GM18909 (cell line): ENCODE measurements around the gene UBAC2.

Experiments used
- ATAC-seq: cut with Tn5 transposase; IDR thresholded peaks from one replicate; pipeline ENCODE4 v1.9.1; 2021; ENCODE audit warnings: mild to moderate bottlenecking; ENCODE audit not compliant: unreplicated experiment, poor library complexity

Gene UBAC2

DNA sequence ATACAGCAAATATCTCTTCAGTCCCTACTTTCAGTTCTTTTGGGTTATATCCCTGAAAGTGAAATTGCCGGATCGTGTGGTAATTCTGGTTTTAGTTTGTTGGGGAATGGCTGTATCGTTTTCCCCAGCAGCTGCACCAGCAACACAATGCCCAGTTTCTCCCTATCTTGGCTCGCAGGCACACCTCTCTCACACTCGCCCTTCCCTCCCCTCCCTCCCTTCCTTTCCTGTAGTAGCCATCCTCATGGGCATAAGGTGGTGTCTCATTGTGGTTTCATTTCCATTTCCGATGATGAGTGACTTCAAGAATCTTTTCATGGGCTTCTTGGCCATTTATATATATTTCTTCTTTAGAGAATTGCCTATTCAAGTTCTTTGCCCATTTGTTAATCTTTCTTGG is 66.2 kb downstream of the UBAC2 start:
- ATAC-seq, result no peak

- ATAC-seq, result no peak
Observed at GRCh38 chr13:99267927-99268326, 67.3 kb downstream of the UBAC2 start.

- ATAC-seq, result no peak
Observed at GRCh38 chr13:99268822-99269221, 68.2 kb downstream of the UBAC2 start.

- ATAC-seq, result peak; percentile 73
Observed at GRCh38 chr13:99269627-99270241, 69.1 kb downstream of the UBAC2 start.

- no peak for ATAC-seq
Observed at GRCh38 chr13:99270518-99270917, 69.9 kb downstream of the UBAC2 start.

- no peak for ATAC-seq
Observed at GRCh38 chr13:99271249-99271648, 70.6 kb downstream of the UBAC2 start.

- no peak for ATAC-seq
Observed at GRCh38 chr13:99272481-99272880, 71.8 kb downstream of the UBAC2 start.

DNA sequence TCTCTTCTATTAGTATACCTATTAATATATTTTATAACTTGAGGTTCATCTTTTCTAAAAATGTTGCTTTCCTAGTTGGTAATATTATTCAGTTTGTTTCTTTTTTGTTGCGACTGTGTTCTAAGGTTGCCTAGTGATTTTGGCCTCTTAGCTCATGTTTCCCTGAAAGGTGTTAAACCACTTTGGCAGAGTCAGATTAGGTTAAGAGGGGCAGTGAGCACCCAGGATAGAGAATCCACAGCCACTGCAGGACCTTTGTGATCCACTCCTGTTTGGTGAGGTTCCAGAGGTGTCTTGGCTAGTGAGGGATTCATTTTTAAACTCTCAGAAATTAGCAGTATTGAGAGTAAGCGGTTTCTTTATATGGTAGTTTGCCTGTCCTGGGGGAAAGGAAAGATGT is 72.5 kb downstream of the UBAC2 start:
- no peak for ATAC-seq

DNA sequence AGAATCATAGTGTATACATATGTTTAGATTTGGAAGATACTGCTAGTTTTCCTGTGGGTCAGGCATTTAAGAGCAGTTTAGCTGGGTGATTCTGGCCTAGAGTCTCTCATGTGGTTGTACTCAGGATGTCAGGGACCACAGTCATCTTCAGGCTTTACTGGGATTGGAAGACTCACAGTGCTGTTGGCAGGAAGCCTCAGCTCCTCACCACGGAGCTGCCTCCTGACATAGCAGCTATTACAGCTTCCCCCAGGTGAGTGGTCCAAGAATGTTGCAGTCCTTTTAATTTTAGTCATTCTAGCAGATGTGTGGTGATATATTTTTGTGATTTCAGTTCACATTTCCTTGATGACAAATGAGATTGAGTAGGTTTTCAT is 74.4 kb downstream of the UBAC2 start:
- no peak for ATAC-seq

GRCh38 chr13:99276706-99277105 is 76.1 kb downstream of the UBAC2 start:
- no peak for ATAC-seq

GRCh38 chr13:99277629-99278028 is 77.0 kb downstream of the UBAC2 start:
- no peak for ATAC-seq

- ATAC-seq, result no peak
Observed at GRCh38 chr13:99278200-99278599, 77.5 kb downstream of the UBAC2 start.

GRCh38 chr13:99278843-99279242 is 78.2 kb downstream of the UBAC2 start:
- ATAC-seq, result no peak

GRCh38 chr13:99279637-99280036 is 79.0 kb downstream of the UBAC2 start:
- no peak for ATAC-seq

DNA sequence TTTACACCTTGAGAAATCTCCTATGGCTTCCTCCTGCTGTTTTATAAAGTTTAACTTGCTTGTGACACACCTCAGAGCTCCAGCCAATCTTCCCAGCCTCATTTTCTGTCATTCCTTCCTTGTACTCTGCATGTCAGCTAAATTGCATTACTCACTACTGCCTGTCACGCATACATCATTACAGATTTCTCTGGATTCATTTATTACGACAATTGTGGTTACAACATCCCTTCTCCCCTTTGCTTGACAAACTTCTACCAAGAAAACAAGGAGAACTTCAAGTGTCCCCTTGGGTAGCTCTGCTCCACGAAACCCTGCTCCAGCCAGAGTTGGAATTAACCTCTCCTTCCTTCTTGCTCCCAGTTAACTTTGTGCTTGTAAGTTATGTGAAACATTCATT is 79.5 kb downstream of the UBAC2 start:
- ATAC-seq, result no peak

DNA sequence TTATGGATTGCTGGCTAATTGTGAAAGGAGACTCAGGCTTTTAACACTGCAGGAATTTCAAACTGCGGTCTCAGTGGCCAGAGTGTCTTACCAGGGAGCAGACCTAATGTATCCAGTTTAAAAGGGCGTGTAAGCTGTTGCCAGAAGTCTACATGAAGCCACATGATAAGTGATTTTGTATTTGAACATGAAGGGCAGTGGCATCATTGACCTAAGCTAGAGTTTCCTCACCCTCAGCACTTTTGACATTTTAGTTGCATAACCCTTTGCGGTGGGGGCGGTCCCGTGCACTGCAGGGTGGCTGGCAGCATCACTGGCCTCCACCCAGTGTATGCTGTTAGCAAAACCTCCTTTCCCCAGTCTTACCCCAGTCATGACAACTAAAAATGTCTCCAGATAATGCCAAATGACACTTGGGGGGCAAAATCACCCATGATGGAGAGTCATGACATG is 81.2 kb downstream of the UBAC2 start:
- ATAC-seq, result peak; percentile 73

DNA sequence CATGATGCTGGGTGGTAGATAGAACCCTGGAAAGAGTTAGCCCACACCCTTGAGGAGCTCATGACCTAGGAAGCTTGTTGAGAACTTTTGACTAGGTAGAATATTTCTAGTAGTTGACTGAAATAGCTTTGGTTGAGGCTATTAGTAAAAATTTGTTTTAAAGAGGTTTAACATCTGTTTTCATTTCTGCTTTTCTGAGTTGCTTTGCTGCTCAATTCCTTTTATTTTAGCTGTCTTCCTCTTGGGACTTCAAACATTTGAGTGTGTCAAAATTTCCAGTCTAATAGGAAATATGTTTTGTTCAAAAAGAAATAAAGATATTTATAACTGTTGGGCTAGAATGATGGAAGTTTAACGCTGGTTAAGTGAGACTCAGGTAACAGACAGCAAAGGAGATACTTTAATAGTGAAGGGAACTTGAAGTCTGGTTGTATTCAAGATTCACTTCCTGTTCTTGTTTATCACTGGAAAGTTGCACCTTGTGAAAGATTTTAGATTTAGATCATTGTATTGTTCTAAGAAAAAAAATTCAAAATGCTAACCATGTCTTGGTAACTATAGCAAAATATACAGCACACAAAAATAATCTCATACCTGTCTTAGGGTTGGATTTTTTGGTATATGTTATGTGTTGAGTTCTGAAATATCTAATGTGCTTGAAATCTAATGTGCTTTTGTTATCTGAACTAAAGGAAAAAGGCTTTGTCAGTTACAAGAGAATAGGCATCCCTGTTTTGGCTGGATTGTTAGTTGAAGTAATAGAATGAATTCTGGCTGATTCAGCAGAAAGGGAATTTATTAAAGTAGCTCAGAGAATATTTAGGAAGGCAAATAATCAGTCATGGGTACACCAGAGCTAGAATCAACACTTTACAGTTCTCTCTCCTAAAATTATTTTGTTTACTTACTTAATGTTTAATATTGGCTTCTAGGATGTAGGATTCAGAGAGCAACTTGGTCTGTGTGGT is 81.9 kb downstream of the UBAC2 start:
- ATAC-seq, result peak; percentile 72

DNA sequence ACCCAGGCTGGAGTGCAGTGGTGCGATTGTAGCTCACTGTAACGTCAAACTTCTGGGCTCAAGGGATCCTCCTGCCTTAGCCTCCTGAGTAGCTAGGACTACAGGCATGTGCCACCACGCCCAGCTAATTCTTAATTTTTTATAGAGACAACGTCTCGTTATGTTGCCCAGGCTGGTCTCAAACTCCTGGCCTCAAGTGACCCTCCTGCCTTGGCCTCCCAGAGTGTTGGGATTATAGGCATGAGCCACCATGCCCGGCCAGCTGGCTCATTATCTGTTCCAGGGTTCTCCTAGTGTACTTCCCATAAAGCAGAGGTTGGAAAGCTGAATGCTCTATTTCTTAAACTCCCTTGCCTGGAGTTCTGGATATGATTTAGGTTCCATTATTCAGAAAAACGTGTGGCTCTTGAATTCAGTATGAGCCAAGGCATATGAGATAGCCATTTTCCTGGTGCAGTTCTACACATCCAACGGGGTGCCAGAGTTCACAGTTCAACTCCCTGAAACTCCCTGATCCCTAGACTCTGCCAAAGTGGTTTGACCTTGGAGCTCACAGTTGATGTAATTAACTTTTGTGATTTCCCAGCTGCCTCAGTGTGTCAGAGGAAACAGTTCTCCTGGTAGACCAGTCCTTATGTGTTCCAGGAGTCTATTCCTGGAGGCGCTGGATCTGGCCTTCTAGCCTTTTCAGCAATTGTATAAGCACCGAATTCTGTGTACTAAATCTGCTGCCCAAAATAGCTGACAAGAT is 85.0 kb downstream of the UBAC2 start:
- no peak for ATAC-seq

DNA sequence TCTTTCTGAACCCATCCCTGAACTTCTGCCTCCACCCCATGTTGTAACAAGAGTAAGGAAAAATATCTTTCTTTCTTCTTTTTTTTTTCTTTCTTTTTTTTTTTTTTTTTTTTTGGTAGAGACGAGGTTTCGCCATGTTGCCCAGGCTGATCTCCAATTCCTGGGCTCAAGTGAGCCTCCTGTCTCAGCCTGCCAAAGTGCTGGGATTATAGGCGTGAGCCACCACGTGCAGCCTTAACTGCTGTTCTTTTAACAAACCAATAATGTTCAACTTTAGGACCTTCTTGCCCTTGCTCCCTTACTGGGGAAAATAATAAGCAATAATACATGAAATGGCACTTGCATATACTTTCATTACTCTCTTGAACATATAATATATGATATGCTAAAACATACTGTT is 86.9 kb downstream of the UBAC2 start:
- ATAC-seq, result no peak

DNA sequence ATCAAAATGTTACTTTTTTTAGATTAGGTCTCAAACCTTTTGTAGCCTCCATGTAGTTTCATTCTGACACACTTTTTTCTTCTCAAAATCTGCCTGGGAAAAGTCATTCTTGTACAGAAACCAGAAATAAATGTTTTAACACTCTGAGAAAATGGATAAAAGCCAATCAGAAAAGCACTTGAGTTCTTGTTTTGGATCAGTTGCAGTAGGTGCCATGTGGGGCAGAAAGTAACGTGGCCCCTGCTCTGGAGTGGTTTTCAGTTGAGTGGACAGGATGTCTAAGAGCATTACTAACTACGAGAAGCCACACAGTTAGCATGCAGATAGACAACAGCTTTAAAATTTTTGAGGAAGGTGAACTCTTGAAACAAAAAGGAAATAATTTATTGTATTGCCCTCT is 87.4 kb downstream of the UBAC2 start:
- peak; percentile 91 for ATAC-seq

DNA sequence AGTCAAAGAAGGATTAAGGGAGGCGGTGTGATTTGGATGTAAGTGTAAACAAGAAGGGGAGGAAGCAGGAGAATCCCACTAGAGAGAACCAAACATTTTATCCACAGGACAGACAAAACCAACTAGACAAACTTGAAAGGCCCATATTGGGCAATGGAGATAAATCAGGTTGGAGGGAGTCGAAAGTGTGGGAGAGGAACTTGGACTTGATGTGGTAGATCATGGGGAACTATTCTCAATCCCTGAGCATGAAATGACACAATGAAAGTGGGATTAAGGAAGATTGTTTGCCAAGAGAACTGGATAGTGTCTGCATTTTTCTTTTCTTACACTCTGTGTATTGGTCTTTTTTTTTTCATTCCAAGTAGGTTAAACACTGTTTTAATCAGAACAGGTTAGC is 88.6 kb downstream of the UBAC2 start:
- no peak for ATAC-seq
